M059J (cell line): ENCODE results near the gene ATP2B3. TPM values are rescaled to one million over a fixed set of nuclear protein-coding genes. Genes with fewer than 3 reads are reported as not detected.

Source experiments
- DNase-seq: peaks from one replicate; pipeline ENCODE4 v3.0.0-alpha.2; 2012; ENCODE audit warnings: low read depth
- total RNA-seq: library from RNA; depleted of rRNA; stranded (reverse); fragments of >200 nt; shearing (Covaris generic); gene quantifications from 2 replicates; pipeline ENCODE4 v1.2.3, GENCODE V29; 2014

ATP2B3 gene
- total RNA-seq, 1 experiment from 2014 or later: not detected

DNA sequence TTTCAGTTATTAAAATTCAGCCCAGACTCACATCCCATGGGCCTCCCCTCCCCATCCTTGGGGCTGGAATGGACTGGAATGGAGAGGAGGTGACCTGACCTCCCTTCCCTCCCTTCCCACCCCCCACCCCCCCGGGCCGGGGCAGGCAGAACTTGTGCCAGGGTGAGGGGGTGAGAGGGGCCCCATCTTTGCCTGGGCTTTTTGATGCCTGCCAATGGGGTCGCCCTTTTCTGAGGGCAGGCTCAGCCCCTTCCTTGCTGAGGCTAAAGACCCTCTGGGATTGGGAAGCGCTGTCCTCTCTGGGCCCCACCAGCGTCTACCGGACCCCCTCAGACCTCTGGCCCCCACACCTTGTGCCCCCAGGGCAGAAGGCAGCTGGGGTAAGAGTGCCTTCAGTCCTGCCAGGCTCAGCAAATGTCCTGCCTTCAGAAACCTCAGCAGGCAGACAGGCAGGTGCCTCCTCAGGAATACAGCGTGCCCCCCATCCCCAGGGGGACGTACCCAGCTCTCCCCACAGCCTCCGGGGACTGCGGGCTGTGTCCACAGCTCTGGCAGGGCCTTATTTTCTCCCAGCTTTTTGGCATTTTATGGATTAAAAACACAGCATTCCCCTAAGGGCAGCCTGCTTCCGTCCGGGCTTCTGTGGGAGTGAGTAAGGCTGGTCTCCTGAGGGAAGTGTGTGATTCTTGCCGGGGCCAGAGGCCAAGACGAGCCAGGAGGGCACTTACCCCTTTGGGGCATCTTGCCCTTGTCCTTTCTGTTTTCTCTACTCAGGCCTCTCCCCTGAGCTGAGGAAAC lies 94.1 kb downstream of the ATP2B3 start:
- DNase-seq: no peak

DNA sequence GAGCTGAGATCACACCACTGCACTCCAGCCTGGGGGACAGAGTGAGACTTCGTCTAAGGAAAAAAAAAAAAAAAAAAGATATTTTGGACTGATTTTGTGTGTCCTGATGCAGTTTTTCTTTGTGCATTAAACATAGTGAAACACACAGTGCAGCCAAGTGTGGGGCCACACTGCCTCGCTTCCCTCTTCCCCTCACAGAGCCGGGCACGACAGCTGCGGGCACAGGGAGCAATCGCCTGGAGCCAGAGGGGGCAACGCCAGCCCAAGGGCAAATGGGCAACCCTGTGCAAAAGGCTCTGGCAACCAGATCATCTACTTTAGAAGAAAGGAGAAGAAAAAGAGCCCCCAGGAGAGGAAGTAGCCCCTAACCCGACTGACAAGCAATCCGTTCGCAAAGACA lies 95.0 kb downstream of the ATP2B3 start:
- DNase-seq: no peak

DNA sequence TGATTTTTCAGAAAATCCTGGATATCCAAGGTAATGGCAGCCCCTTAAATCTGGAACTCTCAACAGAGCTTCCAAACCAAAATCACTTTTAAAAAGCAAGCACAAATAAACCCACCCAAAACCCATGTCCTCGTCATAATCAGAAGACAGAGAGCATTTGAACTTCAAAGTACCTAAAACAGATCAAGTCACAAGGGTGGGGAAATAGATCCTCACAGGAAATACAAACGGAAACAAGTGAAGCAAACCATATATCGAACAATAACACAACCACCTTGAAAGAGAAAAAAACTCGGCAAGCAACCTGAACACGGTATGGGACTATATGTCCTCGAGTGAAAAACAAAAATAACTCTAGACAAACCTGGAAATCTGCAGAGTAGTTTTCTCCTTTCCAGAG lies 97.4 kb downstream of the ATP2B3 start:
- no peak for DNase-seq

DNA sequence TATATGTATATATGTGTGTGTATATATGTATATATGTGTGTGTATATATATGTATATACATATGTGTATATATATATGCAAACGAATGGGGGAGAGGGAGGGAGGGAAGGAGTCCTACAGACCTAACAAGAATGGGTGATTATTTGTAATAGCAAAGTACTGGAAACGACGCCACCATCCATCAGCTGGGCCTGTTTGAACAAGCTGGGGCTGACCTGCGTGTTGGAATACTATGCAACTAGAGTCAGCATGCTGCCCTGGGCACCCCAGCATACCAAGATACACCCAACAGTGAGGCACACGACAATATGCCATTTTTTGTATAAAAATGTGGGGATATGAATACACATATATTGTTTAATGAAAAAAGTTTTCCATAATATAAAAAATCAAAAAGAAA lies 103.1 kb downstream of the ATP2B3 start:
- DNase-seq: no peak

DNA sequence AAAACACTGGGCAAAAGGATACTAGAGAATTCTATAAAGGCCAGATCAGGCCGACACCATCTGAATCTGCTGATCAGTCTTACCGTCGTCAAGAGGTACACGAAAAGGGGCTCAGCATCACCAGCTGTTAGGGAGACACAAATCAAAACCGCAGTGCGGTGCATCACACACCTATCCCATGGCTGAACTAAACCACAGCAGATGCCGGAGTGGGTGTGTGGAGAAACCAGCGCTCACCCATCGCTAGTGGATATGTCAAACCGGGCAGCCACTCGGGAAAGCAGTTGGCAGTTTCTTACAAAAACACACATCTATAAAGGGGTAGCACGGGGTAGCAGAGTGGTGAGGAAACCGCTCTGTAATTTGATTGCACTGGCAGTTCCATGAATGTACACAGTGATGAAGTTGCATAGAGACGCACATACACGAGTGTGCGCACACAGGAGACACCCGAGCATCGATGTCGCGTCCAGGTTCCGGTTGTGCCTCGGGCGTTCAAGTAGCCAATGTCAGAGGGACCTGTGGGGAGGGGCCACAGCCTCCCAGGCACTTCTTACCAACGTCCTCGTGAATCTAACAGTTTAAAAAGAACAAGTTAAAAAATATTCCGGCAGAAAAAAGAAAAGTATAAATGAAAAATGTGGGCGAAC lies 104.6 kb downstream of the ATP2B3 start:
- no peak for DNase-seq

DNA sequence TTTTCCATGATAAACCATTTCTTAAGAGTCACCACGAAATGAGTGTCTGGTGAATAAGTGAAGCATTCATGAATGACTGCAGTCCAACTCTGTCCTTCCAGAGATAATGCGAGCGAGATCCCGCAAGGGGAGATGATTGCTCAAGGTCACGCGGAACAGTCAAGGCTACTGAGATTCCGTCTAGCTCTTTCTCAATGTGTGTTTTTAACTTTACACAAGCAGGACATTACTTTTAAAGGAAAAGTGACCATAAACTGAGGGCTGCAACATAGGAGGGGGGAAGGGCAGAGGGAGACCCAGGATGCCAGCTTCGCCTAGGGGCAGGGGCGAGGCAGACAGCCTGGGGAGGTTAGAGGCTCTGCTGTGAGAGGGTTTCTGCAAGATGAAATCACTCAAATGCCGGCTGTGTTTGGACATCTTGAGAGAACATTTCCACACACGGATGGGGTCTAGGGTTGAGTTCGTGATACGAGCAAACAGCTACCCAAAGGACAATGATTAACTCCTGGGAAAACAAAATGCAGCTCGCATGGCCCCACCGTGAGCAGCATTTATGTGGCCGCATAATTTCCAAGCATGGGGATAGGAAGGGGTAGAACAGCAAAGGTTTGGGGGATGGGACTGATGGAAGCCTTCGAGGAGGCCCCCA lies 105.3 kb downstream of the ATP2B3 start:
- no peak for DNase-seq

DNA sequence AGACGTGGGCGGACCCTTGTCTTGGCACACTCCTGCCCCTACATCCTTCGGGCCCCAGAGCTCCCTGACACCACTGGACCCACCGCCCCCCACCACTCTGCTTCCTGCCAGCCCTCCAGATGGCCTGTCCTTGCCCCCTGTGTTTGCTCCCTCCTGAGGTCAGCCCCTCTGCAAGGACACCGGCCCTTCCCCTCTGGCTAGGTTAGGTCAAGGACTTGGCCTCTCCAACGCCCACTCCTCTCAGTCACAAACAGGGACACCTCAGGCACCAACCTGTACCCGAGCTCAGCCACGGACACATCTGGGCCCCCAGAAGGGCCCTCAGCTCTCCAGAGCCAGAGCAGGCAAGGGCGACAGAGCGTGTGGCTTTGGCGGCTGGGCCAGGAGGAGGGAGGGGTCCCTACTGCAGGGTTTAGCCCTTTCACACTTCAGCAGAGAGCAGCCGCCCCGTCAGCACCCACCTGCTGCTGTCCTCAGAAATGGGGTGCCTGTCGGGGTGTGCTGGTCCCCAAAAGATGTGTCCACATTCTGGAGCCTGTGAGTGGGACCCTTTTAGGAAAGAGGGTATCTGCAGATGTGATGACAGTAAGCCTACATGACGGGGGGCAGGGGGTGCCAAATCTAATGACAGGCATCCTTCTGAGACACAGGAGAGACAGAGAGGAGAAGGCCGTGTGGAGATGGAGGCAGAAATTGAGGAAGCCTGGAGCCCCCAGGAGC lies 106.0 kb downstream of the ATP2B3 start:
- DNase-seq: no peak

DNA sequence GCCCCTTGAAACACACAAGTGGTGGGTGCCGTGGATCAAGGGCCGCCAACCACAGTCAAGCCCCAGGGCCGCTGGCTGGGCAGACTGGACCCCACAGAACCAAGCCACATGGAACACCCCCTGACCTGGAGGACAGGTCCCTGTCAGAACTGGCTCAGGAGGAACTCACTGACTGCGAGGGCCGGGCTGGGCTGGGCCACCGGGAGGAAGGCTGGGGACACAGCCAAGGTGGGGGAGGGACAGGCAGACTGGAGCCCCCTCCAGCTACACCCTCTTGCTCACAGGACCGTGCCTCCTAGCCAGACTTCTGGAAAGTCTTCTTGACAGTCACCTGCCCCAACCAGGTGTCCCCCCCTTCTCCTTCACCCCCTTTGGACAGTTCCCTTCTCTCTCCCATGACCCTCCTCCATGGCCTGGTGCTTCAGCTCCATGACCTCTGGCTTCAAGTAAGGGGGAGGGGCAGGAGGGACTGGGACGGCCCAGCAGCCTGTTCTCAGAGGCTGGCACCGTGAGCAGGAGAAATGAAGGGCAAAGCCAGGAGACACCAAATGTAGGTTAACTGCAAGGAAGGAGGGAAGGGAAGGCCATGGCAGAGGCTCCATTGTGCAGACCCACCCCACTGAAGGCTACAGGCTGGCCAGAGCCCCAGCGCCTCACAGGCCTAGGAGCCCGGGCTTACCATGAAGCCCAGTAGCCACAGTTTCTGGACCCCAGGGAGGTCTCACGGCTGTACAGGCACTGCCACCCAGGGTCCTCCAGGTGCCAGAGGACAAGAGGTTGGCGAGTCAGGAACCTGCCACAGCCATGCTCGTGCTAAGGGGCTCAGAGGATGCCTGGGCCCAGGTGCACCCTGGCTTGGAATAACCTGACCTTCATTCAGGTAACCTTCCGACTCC lies 107.0 kb downstream of the ATP2B3 start:
- no peak for DNase-seq

DNA sequence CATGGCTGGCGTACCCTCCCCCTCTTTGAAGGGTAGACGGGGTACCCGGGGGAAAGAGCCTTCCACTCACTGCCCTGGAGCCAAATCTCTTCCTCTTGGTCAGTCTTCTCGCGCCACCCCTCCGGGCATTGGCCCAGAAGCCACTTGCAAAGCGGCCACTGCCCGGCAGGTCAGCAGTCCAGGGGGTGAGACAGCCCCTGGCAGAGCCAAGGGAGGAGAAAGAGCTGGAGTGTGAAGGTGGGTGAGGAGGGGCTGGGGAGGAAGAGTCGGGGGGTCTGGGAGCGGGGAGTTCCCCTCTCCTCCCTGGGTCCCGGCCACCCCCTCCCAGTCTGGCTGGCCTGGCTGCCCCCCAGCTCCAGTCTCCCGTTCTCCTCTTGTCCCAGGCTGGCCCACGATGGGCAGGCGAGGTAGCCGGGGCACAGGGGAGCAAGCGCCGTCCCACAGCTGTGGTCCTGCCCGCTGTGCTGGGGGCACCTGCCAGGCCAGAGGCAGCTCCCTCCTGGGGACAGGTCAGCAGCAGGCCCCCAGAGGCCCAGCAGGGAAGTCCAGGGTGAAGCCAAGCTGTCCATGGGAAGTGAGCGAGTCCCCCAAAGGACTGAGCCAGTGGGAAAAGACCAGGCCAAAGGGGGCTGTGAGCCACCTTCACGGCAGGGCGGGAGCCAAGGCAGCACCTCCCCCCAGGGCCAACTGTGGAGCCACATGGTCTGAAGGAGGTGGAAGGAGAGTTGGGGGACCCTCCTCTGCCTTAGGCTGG lies 108.0 kb downstream of the ATP2B3 start:
- DNase-seq: no peak

DNA sequence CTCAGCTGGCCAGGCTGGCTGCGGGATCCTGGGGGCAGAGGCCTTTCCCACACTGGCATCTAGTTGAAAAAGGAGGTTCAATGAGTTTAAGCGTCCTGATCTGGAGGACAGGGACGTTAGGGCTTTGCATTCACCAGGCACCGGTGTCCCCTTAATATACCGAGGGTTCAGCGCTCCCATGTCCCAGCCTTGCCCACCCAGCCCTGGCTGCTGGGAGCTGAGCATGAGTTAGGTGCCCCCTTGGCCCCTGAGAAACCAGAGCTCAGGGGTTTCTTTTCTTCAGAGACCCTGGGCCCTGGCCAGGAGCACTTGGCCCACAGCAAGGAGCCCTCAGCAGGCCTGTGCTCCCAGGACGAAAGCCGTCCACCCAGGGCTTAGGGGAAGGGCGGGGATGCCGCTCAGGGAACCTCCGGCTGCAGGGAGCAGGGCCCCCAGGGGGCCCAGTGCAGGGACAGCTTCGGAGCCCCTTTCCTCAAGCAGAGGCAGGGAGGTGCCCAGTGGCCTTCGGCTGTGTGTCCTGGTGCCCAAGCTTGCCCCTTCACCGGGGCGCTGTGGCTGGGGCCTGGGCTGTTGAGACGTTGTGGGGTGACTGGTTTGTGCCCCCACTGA lies 108.7 kb downstream of the ATP2B3 start:
- no peak for DNase-seq

DNA sequence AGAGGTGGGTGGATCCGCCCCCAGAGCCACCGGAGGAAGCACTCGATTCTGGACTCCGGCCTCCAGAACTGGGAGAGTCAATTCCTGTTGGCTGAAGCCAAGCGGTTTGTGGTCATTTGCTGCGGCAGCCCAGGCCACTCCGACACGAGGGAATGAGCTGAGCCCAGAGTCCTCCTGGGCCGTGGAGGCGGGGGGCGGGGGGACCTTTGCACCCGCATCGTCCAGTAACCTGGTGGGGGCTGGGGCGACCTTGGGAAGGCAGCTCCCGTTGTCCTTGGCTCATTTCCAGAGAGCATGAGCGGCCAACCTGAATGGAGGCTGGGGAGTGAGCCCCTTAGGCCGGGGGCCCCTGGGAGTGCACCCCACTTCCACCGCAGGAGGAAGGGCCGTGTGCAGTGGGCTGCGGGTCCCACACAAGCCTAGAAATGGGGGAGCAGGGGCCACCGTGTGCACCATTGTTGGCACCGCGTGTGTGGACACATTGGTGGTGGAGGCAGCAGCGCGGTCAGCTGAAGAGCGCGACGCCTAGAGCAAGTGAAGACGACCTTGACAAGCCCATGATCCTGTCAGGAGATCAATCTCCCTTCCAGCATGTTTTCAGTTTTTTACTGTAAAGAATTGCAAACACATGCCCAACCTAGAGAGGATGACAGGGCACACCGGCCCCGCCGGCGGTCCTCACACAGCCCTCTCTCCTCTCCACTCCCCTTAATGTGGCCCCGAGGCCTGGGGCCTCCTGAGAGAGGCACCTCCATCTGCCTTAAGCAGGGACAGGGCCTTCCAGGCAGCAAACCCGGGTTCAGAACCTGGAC lies 109.6 kb downstream of the ATP2B3 start:
- DNase-seq: no peak

DNA sequence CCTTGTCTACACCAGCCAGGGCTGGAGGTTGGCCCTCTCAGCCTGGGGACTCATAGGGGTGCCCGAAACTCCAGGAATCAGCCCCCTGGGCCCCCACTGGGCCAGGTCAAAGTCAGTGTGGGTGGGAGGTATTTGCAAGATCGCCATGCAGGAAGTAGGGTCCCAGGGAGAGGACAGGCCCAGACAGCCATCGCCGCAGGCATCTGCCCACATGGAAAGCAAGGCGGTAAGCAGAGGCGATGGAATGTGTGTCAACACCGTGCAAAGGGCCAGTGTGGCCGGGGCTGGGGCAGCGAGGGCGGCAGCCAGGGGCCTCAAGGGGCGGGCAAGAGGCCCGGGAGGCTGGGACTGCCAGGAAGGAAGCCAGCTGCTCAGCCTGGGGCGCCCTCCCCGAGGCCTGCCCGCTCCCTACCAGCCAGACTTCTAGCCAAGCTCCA lies 110.3 kb downstream of the ATP2B3 start:
- DNase-seq: peak; percentile 21

DNA sequence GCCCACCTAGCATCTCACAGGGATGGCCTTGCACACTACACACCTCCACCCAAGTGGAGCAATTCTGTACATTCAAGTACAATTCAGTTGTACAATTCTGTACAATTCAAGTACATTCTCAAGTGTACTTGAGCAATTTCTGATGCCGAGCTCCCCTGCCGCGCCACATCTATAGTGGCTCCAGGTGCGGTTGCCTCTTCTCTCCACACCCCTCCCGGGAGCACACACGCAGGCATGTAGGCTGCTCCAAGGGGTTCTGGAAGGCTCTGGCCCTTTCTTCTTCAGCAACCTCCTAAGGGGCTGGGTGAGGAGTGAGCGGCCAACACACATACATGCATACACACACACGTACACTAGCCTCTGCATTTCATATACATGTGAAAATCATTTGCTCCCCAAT lies 110.7 kb downstream of the ATP2B3 start:
- no peak for DNase-seq

DNA sequence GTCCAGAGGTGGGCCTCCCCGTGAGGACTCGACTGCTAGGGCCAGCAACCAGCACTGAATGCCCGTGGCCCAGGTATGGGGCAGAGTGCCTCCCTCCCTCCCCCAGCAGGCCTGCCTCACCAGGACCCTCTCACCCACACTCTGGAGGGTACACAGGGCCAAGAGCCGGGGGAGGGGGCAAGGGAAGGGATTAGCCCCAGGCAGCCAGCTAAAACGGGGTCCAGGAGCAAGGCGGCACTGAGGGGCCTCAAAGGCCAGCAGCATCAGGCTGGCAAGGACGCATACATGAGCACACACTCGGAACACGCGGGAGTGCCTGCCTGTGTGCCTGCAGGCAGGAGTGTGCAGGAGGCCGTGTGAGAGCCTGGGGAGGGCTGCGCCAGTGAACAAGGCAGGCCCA lies 111.2 kb downstream of the ATP2B3 start:
- DNase-seq: no peak

DNA sequence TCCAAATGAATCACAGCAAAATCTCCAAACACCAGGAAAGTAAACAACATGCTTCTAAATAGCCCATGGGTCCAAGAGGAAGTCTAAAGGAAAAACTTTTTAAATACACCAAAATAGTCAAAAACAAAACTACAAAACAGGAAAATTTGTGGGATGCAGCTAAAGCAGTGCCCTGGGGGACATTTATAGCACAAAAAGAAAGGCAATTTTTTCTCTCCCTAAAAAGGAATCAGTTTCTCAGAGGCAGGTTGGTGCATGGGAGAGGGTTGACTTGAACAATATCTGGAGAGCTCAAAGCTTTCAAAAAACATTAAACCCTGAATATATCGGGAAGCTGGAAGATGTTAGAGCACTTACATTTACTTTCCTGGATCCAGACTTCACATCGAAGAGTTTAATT lies 113.9 kb downstream of the ATP2B3 start:
- no peak for DNase-seq

DNA sequence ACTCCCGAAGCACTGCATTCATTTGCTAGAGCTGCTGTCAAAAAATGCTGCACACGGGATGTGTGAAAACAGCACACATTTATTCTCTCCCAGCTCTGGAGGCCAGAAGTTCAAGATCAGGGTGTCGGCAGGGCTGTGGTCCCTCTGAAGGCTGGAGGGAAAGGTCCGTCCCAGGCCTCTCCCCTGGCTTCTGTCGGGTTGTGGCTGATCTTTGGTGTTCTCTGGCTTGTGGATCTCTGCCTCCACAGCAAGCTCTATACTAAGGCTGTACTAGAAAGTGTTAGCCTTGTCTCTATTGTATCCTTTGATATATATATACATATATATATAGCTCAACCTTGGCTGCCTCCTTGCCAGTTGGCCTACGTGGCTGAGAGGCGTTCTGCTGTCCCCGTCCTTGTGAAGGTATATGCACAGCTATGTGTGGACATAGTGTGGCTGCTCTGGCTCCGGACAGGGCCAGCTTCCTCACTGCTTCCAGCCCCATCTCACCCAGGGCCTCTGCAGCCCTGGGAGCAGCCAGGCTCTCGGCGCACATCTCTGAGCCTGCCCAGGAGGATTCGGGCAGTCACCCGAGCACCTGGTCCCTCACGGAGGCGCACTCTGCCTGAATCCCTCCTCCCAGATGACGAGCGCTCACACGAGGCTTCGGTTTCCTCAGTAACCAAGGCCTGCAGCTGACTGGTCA lies 114.6 kb downstream of the ATP2B3 start:
- no peak for DNase-seq
